OCI-LY3 (cell line): ENCODE results near the gene OPHN1.

ENCODE experiments used
- EZH2phosphoT487 ChIP-seq: fragments of 200-600 bp; shearing (Covaris generic); IDR thresholded peaks from 2 replicates; pipeline ENCODE4 v1.6.1; 2018; ENCODE audit warnings: antibody characterized with exemption, mixed run types, low read depth
- TF ChIP-seq, protein P1 (sequence below): fragments of 200-600, 300-600 bp; sonication (generic); IDR thresholded peaks from 2 replicates; pipeline ENCODE4 v1.5.1; 2014; ENCODE audit warnings: antibody characterized with exemption, low read length, low read depth

DNA sequence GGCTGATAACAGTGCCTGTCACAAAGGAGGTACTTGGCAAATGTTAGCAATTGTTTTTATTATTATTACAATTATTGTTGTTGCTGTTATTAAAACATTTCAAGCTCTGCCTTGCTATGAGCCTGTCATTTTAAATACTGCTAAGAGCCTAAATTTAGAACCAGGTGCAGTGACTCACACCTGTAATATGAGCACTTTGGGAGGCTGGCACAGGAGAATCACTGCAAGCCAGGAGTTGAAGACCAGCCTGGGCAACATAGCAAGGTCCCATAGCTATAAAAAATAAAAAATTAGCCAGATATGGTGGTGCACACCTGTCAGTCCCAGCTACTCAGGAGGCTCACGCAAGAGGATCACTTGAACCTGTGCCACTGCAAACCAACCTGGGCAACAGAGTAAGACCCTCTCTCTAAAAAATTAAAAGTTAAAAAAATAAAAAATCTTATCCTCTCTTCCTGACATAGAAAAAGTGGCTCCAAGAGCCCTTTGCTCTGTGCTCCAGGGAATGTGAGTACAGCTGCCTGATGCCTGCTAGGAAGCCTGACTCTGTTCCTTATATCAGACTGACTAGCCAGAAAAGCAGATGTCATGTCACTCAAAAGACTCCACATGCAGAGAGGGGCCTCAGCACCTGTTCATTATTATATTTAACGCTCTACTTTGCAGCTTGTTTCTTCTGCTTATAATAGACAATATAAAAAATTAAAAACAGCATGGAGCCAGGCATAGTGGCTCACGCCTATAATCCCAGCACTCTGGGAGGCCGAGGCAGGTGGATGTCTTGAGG is 234.0 kb downstream of the OPHN1 start:
- TF ChIP-seq, protein P1, sequence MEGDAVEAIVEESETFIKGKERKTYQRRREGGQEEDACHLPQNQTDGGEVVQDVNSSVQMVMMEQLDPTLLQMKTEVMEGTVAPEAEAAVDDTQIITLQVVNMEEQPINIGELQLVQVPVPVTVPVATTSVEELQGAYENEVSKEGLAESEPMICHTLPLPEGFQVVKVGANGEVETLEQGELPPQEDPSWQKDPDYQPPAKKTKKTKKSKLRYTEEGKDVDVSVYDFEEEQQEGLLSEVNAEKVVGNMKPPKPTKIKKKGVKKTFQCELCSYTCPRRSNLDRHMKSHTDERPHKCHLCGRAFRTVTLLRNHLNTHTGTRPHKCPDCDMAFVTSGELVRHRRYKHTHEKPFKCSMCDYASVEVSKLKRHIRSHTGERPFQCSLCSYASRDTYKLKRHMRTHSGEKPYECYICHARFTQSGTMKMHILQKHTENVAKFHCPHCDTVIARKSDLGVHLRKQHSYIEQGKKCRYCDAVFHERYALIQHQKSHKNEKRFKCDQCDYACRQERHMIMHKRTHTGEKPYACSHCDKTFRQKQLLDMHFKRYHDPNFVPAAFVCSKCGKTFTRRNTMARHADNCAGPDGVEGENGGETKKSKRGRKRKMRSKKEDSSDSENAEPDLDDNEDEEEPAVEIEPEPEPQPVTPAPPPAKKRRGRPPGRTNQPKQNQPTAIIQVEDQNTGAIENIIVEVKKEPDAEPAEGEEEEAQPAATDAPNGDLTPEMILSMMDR, result no peak
- TF ChIP-seq EZH2phosphoT487, result no peak
